Lower leg skin (tissue), 4 donors: ENCODE measurements around the gene CAT. TPM values are rescaled to one million over a fixed set of nuclear protein-coding genes. Genes with fewer than 3 reads are reported as not detected.

Experiments used
- DNase-seq, 2 donors: peaks; one replicate each; pipeline ENCODE4 v3.0.0-alpha.2; 2019; ENCODE audit warnings: low spot score in 2 of 2
- H3K4me3 ChIP-seq: fragments of 200-600 bp; sonication (generic); 2 replicates; pipeline ENCODE4 v1.5.1; 2017; ENCODE audit warnings: mild to moderate bottlenecking, low read depth; ENCODE audit not compliant: poor library complexity, severe bottlenecking
- POLR2A ChIP-seq, 2 donors: fragments of 450-650 bp; IDR thresholded peaks; one replicate each; pipeline ENCODE4 v1.6.1; 2016 to 2017; ENCODE audit warnings: antibody characterized with exemption in 2 of 2, mild to moderate bottlenecking in 1 of 2, moderate library complexity in 1 of 2
- WGBS, 2 donors: methylation state at CpG; one replicate each; pipeline ENCODE4 v1.1.5; 2018; 5-methylcytosine and 5-hydroxymethylcytosine counted together
- intact Hi-C: fragments of 100-400 bp; cut with DNase I; formaldehyde crosslinking; loops from one replicate; pipeline ENCODE4 v1.15.0; 2023; ENCODE audit warnings: low total_unique reads
- total RNA-seq, 4 donors: library from RNA; depleted of rRNA; stranded (reverse); fragments of >200 nt; gene quantifications; one replicate each; pipeline ENCODE4 v1.1.0, GENCODE V29; 2016
- TF ChIP-seq, protein P1 (sequence below), 3 donors: fragments of 450-650 bp; IDR thresholded peaks; one replicate each; pipeline ENCODE4 v1.5.1; 2016; ENCODE audit warnings: antibody characterized with exemption in 3 of 3, mild to moderate bottlenecking in 3 of 3, moderate library complexity in 2 of 3

CAT gene
- total RNA-seq, 4 donors from 2014 or later: 152 to 260 (median 186) TPM

DNA sequence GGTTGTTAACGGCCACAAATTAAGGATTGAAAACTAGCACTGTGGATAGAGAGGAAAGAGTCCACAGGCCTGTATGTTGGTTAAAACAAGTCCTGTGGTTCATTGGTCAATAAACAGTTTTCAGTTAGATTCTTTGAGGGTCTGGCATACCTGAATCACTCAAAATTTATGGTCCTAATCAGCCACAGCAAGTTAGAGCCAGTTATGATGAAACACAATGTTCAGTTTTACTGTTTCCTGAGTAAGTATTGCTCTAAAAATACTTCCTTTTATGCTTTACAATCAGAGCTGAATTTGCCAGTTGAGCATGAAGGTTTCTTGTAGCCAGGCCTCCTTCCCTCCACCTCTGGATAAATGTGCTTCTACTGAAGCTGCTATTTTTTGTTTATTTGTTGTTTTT, 12.9 kb upstream of the CAT start:
- no peak for DNase-seq
- WGBS, 2 donors: 3 to 91% methylated on average over 1 of the region's 1 CpG

DNA sequence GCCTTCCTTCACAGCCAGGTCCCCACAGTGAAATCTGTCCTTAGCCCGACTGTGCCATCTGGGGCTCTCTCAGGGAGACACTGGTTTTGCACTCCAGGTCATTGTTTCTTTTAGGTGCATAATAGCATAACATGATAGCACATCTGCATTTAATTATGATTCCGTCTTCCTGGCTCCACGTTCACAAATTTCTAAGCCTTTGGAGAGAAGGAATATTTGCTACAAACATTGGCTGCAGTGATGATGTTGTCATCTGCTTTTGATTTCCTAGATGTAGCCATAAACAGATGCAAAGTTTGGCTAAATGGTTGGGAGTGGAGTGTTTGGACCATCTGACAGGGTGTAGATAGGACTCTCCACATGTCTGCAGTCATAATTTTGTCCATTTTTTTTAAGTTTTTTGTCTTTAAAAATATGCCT, 12.0 kb upstream of the CAT start:
- no peak overlapping the region for H3K4me3 ChIP-seq
- TF ChIP-seq, protein P1, sequence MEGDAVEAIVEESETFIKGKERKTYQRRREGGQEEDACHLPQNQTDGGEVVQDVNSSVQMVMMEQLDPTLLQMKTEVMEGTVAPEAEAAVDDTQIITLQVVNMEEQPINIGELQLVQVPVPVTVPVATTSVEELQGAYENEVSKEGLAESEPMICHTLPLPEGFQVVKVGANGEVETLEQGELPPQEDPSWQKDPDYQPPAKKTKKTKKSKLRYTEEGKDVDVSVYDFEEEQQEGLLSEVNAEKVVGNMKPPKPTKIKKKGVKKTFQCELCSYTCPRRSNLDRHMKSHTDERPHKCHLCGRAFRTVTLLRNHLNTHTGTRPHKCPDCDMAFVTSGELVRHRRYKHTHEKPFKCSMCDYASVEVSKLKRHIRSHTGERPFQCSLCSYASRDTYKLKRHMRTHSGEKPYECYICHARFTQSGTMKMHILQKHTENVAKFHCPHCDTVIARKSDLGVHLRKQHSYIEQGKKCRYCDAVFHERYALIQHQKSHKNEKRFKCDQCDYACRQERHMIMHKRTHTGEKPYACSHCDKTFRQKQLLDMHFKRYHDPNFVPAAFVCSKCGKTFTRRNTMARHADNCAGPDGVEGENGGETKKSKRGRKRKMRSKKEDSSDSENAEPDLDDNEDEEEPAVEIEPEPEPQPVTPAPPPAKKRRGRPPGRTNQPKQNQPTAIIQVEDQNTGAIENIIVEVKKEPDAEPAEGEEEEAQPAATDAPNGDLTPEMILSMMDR (IDR thresholded peaks at IDR 0.05): no peak
- TF ChIP-seq POLR2A (IDR thresholded peaks at IDR 0.05): no peak
- no peak for DNase-seq
- 22 to 69% methylated on average over 3 of the region's 3 CpGs for WGBS, 2 donors
- intact Hi-C loops: no loop called here

More for the DNA sequence above, 12.9 kb upstream of the CAT start:
- intact Hi-C loops: no loop called here
- H3K4me3 ChIP-seq: no peak overlapping the region
- no peak for TF ChIP-seq POLR2A (IDR thresholded peaks at IDR 0.05)
- TF ChIP-seq, protein P1 (IDR thresholded peaks at IDR 0.05): no peak

DNA sequence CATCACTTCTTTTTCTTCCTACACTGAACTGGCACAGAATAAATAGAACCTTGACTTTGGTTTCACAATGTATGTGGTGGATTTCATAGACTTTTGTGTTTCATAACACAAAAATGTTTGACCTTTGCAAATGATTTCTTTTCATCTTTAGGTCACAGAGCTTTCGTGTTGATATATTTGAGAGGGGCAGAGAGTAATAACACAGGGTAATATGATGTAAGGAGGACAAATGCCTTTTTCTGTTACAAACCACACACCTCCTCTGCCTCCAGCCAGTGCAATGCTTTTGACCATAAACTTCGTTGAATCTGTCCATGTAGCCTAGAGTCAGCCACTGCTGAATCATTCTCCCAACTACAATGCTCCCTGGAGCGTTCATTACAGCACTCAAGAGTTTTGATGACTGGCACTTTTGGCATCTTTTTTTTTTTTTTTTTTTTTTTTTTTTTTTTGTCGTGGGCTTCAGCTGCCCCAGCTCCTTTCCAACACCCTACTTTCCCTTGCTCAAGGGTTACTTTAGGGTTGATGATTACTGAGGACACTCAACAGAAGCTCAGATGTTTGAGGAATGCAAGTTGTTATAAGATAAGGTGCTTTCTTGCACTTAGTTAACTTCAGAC, 11.4 kb upstream of the CAT start:
- DNase-seq: no peak
- H3K4me3 ChIP-seq: no peak overlapping the region
- intact Hi-C loops: no loop called here
- TF ChIP-seq POLR2A (IDR thresholded peaks at IDR 0.05): no peak
- TF ChIP-seq, protein P1 (IDR thresholded peaks at IDR 0.05): peak in 1 of 3 donors; percentile 80
- 15 to 37% methylated on average over 4 of the region's 4 CpGs for WGBS, 2 donors

DNA sequence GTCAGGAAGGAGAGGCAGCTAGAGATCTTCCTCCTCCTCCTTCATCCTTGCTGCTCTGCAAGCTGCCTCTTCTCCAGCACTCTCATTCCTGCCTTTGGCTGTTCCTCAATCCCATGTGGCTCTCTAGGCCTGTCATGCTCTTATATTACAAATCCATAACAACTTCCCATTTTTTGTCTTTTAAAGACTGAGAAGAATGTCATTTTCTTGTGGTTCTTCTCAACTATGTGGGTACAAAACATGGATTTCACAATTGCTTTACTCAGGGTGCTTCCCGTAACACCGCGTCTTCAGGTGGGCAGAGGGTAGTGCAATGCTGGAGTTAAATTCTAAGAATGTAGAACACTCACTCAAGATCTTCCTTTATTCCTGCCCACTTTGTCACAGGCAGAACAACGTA, 6.8 kb upstream of the CAT start:
- TF ChIP-seq, protein P1 (IDR thresholded peaks at IDR 0.05): no peak
- TF ChIP-seq POLR2A (IDR thresholded peaks at IDR 0.05): no peak
- intact Hi-C loops: no loop called here
- H3K4me3 ChIP-seq: no peak overlapping the region
- no peak for DNase-seq
- 90 to 91% methylated on average over 4 of the region's 4 CpGs for whole genome bisulfite sequencing, 2 donors

DNA sequence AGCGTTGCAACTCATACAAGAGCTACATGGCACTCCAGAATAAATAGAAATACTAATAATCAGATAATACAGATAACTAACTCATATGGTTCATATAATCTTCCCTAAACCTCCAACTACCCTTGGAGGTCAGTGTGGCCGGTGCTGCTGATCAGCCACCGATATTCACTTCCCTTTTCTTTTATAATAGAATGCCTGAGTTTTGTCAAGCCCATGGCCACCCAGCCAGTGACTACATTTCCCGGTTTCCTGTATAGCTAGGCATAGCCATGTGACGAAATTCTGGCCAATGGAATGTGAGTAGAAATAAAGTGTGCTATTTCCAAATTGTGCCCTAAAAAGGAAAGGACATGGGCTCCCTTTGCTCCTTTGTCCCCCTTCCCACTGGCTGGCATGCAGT, 5.9 kb upstream of the CAT start:
- TF ChIP-seq, protein P1 (IDR thresholded peaks at IDR 0.05): no peak
- no peak for TF ChIP-seq POLR2A (IDR thresholded peaks at IDR 0.05)
- DNase-seq: no peak
- intact Hi-C loops: no loop called here
- WGBS, 2 donors: 82 to 90% methylated on average over 5 of the region's 5 CpGs
- H3K4me3 ChIP-seq: no peak overlapping the region

DNA sequence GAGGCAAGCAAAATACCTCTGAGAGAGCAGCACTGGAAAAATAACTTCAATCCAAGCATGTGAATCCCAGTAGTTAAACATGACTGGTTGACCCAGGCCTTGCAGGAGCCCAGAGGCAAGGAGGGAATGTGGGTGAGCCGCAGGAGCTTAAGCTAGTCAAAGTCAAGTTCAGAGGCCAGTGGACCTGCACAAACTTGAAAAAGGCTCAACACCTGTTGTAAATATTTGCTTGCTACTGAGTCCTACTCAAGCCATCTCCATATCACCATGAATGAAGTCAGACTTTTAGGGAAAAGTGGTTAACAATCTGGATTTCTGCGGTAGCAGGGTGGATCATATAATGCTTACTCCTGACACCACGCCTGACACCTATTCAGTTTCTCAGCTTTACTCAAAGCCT, 4.8 kb upstream of the CAT start:
- intact Hi-C loops: no loop called here
- no peak for DNase-seq
- WGBS, 2 donors: 71 to 84% methylated on average over 3 of the region's 3 CpGs
- TF ChIP-seq POLR2A (IDR thresholded peaks at IDR 0.05): no peak
- TF ChIP-seq, protein P1 (IDR thresholded peaks at IDR 0.05): no peak
- no peak overlapping the region for H3K4me3 ChIP-seq
